GM19328 (cell line): ENCODE results near the gene VPS54.
A peak's percentile ranks its signal among the peaks of the same experiment; 100 is the strongest.

ENCODE experiments used
- ATAC-seq: cut with Tn5 transposase; IDR thresholded peaks from one replicate; pipeline ENCODE4 v1.9.1; 2021; ENCODE audit warnings: mild to moderate bottlenecking, moderate library complexity; ENCODE audit not compliant: unreplicated experiment

VPS54 gene, protein sequence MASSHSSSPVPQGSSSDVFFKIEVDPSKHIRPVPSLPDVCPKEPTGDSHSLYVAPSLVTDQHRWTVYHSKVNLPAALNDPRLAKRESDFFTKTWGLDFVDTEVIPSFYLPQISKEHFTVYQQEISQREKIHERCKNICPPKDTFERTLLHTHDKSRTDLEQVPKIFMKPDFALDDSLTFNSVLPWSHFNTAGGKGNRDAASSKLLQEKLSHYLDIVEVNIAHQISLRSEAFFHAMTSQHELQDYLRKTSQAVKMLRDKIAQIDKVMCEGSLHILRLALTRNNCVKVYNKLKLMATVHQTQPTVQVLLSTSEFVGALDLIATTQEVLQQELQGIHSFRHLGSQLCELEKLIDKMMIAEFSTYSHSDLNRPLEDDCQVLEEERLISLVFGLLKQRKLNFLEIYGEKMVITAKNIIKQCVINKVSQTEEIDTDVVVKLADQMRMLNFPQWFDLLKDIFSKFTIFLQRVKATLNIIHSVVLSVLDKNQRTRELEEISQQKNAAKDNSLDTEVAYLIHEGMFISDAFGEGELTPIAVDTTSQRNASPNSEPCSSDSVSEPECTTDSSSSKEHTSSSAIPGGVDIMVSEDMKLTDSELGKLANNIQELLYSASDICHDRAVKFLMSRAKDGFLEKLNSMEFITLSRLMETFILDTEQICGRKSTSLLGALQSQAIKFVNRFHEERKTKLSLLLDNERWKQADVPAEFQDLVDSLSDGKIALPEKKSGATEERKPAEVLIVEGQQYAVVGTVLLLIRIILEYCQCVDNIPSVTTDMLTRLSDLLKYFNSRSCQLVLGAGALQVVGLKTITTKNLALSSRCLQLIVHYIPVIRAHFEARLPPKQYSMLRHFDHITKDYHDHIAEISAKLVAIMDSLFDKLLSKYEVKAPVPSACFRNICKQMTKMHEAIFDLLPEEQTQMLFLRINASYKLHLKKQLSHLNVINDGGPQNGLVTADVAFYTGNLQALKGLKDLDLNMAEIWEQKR

DNA sequence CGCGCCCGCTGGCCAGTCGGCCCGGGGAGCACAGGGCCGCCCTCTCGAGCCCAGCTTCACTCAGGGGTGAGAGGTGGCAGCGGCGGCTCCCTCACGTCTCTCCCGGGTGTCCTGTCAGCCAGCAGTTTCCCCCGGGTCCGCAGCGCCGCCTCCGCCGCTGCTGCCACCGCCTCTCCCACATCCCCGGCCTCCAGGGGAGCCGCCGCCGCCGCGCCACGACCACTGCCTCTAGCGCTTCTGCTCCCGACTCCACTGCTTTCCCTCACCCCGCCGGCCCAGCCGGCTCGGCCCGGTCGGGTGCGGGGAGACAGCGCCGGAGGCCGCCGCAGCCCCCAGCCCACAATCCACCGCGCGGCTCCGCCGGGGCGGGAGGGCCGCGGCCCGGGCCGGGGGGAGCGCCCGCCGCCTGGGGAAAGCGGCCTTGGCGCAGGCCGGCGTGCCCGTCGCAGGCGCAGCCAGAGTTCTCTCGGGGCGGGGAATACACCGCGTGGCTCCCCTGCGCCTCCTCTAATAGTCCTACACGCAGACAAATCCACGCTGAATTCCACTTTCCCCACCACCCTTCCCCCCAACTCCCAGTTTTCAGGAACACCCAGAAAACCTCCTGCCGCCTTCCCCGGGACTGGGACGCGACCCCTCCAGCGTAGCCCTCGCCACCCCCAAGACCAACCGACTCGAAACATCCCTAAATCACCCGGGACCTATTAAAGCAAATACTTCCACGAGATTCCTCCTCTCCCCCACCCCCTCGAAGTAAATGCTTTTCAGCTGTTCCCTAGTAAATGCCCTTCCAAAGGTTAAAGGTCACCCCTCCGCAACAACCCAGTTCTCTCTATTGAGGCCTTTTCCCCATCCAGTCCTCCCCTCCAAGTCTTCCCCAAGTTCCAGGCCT, at the start of gene VPS54:
VPS54 (minus strand) TSS at position 346 of the 892 bp plus-strand sequence. CDS start 35,429 bp downstream, outside the sequence.
- peak; percentile 52 for ATAC-seq

DNA sequence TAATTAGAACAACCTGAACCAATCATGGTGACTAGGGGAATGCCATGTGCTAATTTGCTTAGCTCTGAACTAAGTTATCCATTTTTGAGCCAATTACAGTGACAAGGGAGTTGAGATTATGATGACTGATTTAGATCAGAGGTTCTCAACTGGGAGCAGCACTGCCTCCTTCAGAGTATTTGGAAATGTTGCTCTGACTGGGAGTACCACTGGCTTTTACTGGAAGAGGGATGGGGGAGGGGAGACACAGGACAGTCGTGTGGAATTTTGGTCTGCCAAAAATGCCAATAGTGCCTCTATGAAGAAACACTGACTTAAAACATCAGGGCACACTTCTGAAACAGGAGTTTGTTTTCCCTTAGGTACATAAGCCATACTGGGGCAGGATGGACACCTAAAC, 48.1 kb upstream of the VPS54 start:
- ATAC-seq: no peak

DNA sequence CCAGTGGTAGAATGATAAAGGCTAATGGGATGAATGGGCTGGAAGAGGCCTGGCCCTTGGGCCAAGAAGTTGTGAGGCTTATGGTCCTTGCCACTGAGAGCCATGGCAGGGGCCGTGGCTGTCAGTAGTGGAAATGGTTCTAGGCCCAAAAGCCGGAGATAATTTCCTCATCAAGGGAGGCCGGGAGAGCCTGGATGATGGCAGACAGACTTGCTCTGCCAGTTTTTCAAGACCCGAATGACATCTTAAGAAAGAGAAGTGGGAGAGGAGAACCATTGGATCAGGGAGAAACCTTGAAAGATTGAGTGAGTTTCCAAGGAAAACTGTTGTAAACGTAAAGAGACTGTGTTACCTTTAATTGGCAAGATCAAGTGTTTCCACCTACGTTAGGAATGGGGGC, 46.3 kb upstream of the VPS54 start:
- ATAC-seq: no peak

DNA sequence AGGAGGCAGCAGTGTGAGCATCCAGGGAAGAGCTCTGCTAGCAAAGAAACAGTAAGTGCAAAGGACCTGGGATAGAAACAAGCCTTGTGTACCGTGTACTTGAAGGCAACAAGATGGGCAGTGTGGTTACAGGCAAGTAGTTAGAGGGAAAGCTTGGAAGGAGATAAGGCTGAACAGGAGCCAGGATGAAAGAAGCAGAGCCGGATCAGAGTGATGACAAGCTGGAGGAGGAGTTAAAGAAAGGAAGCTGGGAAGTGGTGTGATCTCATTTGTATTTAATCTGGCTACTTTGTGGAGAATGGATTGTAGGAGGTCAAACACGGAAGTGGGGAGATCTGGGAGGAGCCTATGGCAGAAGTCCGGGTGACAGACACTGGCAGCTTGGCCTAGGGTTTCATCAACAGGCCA, 44.7 kb upstream of the VPS54 start:
- no peak for ATAC-seq

DNA sequence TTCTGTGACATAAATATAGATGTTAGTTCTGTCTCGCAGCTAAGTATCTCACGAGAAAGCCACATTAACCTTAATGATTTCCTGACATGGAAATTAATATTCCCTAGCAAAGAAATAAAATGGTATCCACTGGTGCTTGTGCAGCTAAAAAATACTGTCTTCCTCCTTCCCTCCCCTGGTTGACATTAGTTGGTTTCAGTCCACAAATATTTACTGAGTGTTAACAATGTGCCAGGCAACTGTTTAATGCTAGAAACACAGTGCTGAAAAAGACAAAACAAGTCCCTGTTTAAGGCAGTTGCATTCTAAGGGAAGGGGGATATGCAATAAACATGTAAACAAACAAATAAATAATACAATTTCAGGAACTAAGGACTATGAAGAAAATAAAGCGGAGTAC, 44.2 kb upstream of the VPS54 start:
- no peak for ATAC-seq

DNA sequence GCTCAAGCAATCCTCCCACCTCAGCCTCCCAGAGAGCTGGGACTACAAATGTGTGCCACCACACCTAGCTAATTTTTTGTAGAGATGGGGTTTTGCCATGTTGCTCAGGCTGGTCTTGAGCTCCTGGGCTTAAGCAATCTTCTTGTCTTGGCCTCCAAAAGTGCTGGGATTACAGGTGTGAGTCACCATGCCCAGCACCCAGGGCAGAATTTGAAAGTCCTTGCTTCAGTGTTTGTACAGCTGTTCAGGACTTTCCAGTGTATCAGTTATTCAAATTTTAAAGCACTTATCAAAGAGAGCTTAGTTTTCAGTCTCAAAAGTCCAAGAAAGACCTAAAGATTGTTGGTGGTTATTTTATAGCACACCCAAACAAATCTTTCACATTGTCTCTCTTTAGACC, 43.6 kb upstream of the VPS54 start:
- no peak for ATAC-seq

DNA sequence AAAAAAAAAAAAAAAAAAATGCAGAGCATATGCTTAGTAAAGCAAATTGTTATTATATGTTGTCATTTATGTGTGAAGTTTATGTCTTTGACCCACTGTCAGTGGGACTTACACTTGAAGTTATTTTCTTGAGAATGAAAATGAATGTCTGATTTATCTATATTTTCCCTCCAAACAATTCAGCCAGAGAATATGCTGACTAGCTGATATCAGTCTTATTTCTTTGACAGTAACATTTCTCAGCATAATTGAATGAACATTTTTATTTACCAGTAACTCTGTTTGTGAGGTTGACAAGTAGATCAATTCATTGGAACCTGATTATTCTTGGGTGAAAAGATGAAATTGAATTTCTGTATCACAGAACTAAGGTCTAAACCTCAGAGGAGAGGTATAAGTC, 40.0 kb upstream of the VPS54 start:
- no peak for ATAC-seq

DNA sequence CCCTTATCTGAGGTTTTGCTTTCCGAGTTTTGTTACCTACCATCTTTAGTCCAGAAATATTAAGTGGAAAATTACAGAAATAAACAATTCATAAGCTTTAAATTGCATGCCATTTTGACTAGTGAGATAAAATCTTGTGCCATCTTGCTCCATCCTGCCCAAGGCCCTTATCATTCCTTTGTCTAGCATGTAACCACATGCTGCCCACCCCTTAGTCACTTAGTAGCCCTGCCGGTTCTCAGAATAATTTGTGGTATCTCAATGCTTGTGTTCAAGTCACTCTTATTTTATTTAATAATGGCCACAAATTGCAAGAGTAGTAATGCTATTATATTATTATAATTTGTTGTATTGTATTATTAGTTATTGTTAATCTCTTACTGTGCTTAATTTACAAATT, 36.8 kb upstream of the VPS54 start:
- no peak for ATAC-seq

DNA sequence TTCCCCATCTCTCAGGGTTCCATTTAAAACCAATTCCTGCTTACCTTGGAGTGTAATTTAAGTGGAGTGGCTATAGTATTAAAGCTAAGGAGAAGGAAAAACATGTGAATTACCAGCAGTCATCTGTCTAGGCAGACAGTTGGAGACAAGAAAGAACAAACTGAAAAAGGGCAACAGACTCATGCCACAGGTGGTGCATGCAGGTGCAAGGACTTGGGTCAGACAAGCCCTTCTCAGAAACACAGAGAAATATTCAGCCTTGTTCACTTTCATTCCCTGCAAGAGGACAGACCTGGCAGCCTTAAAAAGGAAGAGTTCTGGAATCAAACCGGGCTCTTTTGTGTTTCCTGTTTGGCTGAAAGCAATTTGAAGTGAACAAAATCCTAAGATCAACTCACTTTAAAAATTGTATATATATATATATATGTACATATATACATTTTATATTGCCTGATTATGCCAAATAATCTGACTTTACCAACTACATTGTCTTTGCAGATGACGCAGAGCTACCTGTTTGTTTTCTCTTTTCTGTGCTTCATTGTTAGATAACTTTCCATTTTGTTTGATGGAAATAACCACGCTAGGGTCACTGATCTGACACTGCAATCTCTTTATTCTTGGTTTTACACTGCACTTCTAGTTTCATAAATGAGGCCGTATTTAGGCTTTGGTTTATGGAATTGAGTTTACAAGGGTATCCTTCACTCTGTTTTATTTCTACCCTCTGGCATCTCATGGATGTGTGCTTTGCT, 35.1 kb upstream of the VPS54 start:
- no peak for ATAC-seq

DNA sequence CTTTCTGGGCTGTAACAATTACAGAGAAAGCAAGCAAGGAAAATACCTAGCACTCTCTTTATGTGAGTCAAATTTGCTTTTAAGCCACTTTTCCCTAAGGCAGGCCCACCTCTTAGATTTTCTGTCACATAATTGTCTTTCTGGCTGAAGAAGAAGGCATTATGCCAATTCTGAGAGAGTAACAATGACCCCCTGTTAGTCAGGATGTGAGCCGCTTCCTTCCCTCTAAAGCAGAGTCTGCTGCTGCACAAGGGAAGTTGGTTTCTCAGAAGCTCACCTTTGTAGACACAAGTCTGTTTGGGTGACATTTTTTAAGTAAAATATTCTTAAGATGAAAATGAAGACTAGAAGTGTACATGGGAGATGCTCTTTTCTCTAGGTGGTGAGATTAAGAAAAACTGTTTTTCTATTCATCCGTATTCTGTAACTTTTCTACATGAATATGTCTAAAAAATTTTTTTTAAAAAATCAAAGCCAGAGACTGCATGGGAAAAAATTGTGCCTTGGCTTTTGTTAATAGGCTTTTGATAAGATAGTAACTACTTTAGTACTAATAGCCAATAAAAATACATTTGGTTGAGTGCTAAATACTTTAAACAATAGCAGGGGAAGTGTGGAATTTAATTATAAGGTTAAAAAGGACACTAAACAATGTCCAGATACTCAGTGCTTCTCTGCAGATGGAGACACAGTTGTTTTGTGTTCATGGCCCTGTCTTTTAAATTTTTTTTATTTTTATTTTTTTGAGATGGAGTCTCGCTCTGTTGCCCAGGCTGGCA, 33.4 kb upstream of the VPS54 start:
- ATAC-seq: no peak

DNA sequence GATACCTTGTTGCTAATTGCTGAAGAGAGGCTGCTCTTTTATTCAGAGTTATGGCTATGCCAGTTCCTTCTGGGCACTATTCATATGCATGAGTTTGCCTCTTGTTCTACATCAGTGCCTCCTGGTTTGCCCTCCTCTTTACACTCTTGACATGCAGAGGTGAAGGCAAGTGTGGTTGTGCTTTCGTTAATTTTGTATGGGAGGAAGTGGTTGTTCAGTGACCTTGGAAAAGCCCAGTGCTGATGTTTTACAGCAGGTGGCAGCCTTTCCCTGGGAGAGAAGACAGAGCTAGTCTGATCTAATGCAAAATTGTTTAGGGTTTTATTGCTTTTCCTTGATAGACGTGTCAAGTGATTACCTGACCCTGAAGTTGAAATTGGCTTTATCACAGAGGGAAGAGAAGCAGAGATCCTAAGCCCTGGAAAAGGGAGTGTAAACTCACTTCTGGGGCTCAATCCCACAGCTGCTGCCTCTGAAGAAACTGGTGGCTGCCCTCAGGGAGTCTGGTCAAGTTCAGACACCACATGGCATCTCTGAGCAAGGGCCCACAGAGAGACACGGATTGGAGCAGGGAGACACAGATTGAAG, 30.5 kb upstream of the VPS54 start:
- ATAC-seq: peak; percentile 70

DNA sequence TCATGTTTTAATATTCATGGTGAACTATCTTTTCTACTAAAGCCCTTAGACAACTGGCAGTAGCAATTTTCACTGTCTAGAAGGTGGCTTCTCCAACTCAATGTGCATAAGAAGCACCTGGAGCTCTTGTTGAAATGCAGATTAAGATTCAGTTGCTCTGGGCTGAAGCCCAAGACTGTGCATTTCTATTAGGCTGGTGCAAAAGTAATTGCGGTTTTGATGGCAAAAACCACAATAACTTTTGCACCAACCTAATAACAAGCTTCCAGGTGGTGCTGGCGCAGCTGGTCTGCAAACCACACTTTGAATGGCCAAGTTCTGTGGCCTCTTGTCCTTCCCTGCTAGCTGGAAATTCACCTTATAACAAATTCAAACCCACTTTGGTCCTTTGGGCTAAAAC, 26.7 kb upstream of the VPS54 start:
- ATAC-seq: no peak

DNA sequence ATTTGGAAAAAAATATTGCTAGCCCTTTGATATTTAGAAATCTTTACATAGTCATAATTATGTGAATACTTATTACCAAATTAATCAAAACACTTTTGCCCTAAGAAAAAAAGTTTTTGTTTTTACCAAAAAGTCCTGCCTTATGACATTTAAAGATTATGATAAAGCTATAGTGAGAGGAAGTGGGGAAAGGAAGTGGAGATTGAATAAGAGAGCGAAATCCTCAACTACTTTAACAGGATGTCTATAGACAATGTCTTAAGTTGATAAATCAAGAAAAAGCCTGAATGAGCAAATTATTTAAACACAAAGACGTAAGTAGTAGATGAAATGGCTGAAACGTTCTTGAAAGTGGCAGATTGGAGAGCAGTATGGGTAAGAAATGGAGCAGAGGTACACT, 20.9 kb upstream of the VPS54 start:
- no peak for ATAC-seq

DNA sequence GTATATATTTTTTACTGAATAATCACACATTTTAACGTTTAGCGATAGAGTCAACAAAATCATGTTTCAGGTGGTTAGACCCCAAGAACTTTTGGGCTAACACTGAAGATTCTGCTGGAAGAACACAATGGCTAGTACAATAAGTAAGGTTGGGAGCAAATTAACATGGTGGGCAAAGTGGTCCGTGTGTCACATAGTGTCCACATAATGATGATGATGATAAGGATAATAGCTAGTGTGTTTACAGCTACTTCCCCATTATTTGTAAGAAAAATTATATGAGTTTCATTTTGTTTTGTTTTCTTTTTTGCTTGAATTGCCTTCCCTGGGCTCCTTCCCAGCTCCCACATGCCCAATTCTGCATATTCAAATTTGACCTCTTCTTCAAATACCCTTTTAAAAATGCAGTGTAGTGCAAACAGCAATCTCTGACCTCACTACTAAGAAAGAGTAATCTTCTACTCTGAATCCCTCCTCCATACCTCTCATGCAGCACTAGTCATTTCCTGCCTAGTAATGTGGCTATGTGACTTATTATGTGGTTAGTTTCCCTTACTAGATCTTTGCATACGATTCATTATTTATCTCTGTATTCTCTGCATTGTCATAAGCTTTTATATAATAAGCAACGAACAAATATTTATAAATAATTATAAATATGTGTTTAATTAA, 16.9 kb upstream of the VPS54 start:
- ATAC-seq: peak; percentile 79

DNA sequence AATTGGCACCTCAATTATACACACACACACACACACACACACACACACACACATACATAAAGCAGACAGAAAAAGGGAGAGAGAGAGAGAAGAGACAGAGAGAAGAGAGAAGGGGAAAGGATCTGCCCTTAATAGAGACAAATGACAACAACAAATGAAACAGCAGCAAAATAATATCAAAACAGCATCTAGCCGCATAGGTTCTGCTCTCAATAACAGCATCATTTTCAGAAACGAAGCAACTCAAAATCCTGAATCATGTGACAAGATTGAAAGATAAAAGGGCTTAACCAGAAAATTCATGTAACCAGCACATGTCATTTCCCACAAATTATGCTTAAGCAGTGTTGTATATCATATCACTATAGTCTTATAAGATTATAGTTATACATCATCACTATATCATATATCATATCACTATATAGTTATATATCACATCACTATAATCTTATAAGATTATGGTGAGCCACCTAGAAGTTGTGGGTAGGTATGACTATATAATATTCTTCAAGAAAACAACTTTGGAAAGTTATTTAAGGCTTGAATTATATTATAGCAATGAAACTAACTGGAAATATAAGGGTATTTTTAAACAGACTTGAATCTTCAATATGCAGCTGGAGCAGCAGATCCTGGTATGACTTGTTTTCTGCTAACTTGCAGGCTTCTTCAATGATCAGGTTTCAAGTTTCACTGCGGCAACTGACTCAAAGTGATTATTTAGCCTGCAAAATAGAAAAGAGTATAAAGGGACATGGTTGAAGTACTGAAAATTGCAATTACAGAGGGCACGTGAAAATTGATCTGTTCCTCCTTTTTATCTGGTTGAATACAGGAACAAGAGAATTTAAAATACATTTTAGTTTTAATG, 16.1 kb upstream of the VPS54 start:
- no peak for ATAC-seq

DNA sequence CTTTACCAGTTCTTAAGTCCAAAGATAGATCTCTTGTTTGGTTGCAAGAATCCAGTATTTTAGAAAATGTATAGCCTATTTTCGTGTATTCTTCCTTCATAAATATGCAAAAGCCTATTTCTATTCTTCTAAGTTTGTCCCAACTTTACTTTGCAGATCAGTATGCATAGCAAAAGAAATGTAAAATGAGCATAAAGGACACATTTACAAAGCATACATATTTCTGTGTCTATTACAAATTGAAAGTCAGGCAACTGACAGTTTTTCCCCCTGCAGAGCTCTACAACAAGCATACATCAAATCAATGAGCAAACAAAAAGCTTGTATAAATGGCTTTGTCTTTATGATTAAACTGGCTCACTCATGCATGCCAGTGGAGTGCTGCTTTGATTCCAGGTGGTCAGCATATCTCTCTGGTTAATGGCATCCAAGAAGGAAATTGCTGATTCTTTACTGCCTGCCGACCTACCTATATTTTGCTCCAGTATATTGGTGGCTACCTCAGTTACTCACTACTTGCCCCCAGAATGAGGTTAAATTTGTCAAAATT, 10.0 kb upstream of the VPS54 start:
- ATAC-seq: no peak

DNA sequence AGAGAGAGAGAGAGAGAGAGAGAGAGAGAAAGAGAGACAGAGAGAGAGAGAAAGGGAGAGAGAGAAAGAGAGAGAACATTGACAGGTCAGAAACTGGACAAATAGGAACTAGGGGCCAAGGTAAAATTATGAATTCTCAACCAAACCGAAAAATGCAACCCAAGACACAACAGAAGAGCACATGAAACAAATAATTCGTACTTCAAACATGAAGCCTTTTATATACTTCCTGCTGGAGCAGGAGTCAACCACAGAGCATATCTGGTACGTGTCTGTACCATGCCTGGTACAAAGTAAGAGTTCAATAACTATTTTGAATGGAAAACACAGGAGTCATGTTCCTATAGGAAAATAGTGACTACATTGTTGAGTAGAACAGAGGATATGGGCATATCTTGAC, 6.5 kb upstream of the VPS54 start:
- no peak for ATAC-seq
